ENCODE data around the gene PRKCZ. TPM values are rescaled to one million over a fixed set of nuclear protein-coding genes. Genes with fewer than 3 reads are reported as not detected.
"Not testable (repeated sequence)": the region's sequence is repeated elsewhere in the genome, so short reads cannot be mapped to it uniquely, and the experiment has no call there.

Gene PRKCZ
- total RNA-seq, 2 experiments from 2014 or later, result 17.8 to 19.0 TPM

GRCh38 chr1:2145946-2146835 lies 96.0 kb downstream of the PRKCZ start:
- POLR2A ChIA-PET, result no interaction called here
- Histone ChIP-seq H3K4me3 (ENCODE audit: low read length) (no peak overlapping the region), H3K27me3 (ENCODE audit: control insufficient read depth in 1 of 2, insufficient read depth in 2 of 2, low read length in 2 of 2) (no peaks in the 10 kb centered on the region), H3K36me3 (ENCODE audit: insufficient read depth, low read length) (peaks cover 2% of the 10 kb centered on the region), H3K27ac (ENCODE audit: low read depth in 1 of 2, low read length in 2 of 2) (no peak overlapping the region), H3K4me1 (ENCODE audit: insufficient read depth, low read length) (peaks cover 47% of the 10 kb centered on the region), H3K9me3 (ENCODE audit: control insufficient read depth in 1 of 2, insufficient read depth in 1 of 2, low read length in 2 of 2) (no peaks in the 10 kb centered on the region)
- Mint-ChIP-seq H3K4me3 (peak overlapping the region; percentile 4), H3K36me3 (ENCODE audit: low read depth) (no peaks in the 10 kb centered on the region), H3K27me3 (no peaks in the 10 kb centered on the region), H3K4me1 (ENCODE audit: low read depth) (peaks cover 6% of the 10 kb centered on the region), H3K9me3 (no peaks in the 10 kb centered on the region), H3K27ac (no peak overlapping the region)
- CTCF ChIA-PET, result interaction anchor here (1.6 kb wide), 1 partner anchor 28 kb away, joined by 4 read pairs; no protein-coding TSS in a partner anchor
- no peak for TF ChIP-seq CTCF (IDR thresholded peaks at IDR 0.05)
- ATAC-seq (ENCODE audit: poor library complexity) (peak; percentile 58), DNase-seq (peak in 4 of 14 experiments; percentile 32 to 45 (median 34))
- intact Hi-C loops (cut with DNase I, micrococcal nuclease), result no loop called here

- intact Hi-C loops (cut with DNase I, micrococcal nuclease), result no loop called here
- CTCF ChIA-PET, result interaction anchor here (1.6 kb wide), 1 partner anchor 28 kb away, joined by 4 read pairs; no protein-coding TSS in a partner anchor
- H3K27ac Mint-ChIP-seq, result no peak overlapping the region
- H3K4me3 Mint-ChIP-seq, result no peak overlapping the region
- POLR2A ChIA-PET, result no interaction called here
- no peak for DNase-seq
- no peak for ATAC-seq (ENCODE audit: poor library complexity)
- Histone ChIP-seq H3K4me1 (ENCODE audit: insufficient read depth, low read length) (peaks cover 47% of the 10 kb centered on the region), H3K36me3 (ENCODE audit: insufficient read depth, low read length) (peaks cover 2% of the 10 kb centered on the region), H3K27ac (ENCODE audit: low read depth in 1 of 2, low read length in 2 of 2) (no peak overlapping the region), H3K9me3 (ENCODE audit: control insufficient read depth in 1 of 2, insufficient read depth in 1 of 2, low read length in 2 of 2) (no peaks in the 10 kb centered on the region), H3K27me3 (ENCODE audit: control insufficient read depth in 1 of 2, insufficient read depth in 2 of 2, low read length in 2 of 2) (no peaks in the 10 kb centered on the region), H3K4me3 (ENCODE audit: low read length) (no peak overlapping the region)
- H3K9me3 Mint-ChIP-seq, result no peaks in the 10 kb centered on the region
- H3K36me3 Mint-ChIP-seq (ENCODE audit: low read depth), result no peaks in the 10 kb centered on the region
- peaks cover 12% of the 10 kb centered on the region for H3K4me1 Mint-ChIP-seq (ENCODE audit: low read depth)
- TF ChIP-seq CTCF (IDR thresholded peaks at IDR 0.05), result no peak
- no peaks in the 10 kb centered on the region for H3K27me3 Mint-ChIP-seq
Observed at GRCh38 chr1:2146836-2147517, 96.8 kb downstream of the PRKCZ start.

- intact Hi-C loops (cut with DNase I, micrococcal nuclease), result loop anchor here in 1 of 2 experiments (1.0 kb wide), 1 partner anchor 16 kb away; no protein-coding TSS in a partner anchor
- H3K4me3 ChIP-seq (ENCODE audit: low read length), result not testable (repeated sequence)
Observed at GRCh38 chr1:2147869-2148268, 97.7 kb downstream of the PRKCZ start.

More at GRCh38 chr1:2147869-2148268, 97.7 kb downstream of the PRKCZ start:
- H3K36me3 ChIP-seq (ENCODE audit: insufficient read depth, low read length); H3K27ac Mint-ChIP-seq; H3K9me3 Mint-ChIP-seq; DNase-seq; H3K27me3 ChIP-seq (ENCODE audit: control insufficient read depth in 1 of 2, insufficient read depth in 2 of 2, low read length in 2 of 2); H3K36me3 Mint-ChIP-seq (ENCODE audit: low read depth); H3K27me3 Mint-ChIP-seq; H3K9me3 ChIP-seq (ENCODE audit: control insufficient read depth in 1 of 2, insufficient read depth in 1 of 2, low read length in 2 of 2); H3K4me3 Mint-ChIP-seq; POLR2A ChIA-PET; ATAC-seq (ENCODE audit: poor library complexity): not testable (repeated sequence)
- peak overlapping the region in 1 of 2 donors; percentile 76 for H3K27ac ChIP-seq (ENCODE audit: low read depth in 1 of 2, low read length in 2 of 2)
- peaks cover 17% of the 10 kb centered on the region for H3K4me1 Mint-ChIP-seq (ENCODE audit: low read depth)
- CTCF ChIA-PET, result interaction anchor here (1.6 kb wide), 1 partner anchor 27 kb away, joined by 4 read pairs; no protein-coding TSS in a partner anchor
- peaks cover 51% of the 10 kb centered on the region for H3K4me1 ChIP-seq (ENCODE audit: insufficient read depth, low read length)
